T-helper 17 cell (primary cell): Measurements from ENCODE around the gene RBM42. TPM values are rescaled to one million over a fixed set of nuclear protein-coding genes. Genes with fewer than 3 reads are reported as not detected.
A peak's percentile ranks its signal among the peaks of the same experiment; 100 is the strongest.

Experiments
- ATAC-seq: fragments of 150-1000 bp; cut with Tn5 transposase; 2 replicates; pipeline ENCODE4 v1.10.0; 2021; ENCODE audit warnings: mild to moderate bottlenecking, moderate library complexity
- DNase-seq, 3 donors: peaks; one replicate each; pipeline versions ENCODE4 v3.0.0 to v3.0.0-alpha.2; 2020 to 2021
- H3K9me3 ChIP-seq: one replicate; pipeline ENCODE4 v1.7.0; 2013; ENCODE audit warnings: low read length, mild to moderate bottlenecking; ENCODE audit not compliant: control insufficient read depth, poor library complexity, severe bottlenecking
- H3K27ac Mint-ChIP-seq: one replicate; pipeline ENCODE4 v1.8.0; 2022; ENCODE audit warnings: mild to moderate bottlenecking, moderate library complexity, mixed read lengths
- H3K27me3 Mint-ChIP-seq: one replicate; pipeline ENCODE4 v1.8.0; 2022; ENCODE audit warnings: mixed read lengths
- H3K36me3 Mint-ChIP-seq: one replicate; pipeline ENCODE4 v1.8.0; 2022; ENCODE audit warnings: low read depth, mixed read lengths
- H3K4me1 Mint-ChIP-seq: one replicate; pipeline ENCODE4 v1.8.0; 2022; ENCODE audit warnings: mild to moderate bottlenecking, mixed read lengths
- H3K4me3 Mint-ChIP-seq: one replicate; pipeline ENCODE4 v1.8.0; 2022; ENCODE audit warnings: mild to moderate bottlenecking, moderate library complexity, mixed read lengths
- total RNA-seq, 4 donors: library from RNA in 2 of 4; stranded (reverse) in 2 of 4; gene quantifications; one replicate each; pipeline ENCODE4 v1.2.3 and lab custom pipeline; 2022 to 2026

Gene RBM42
- total RNA-seq, 2 donors from 2014 or later, result 39.6 to 40.8 TPM

- DNase-seq (no peak), ATAC-seq (no peak)
- H3K9me3 ChIP-seq, result no peaks in the 10 kb centered on the region
- no peak overlapping the region for H3K4me3 Mint-ChIP-seq
- peaks cover 16% of the 10 kb centered on the region for H3K4me1 Mint-ChIP-seq
- H3K27ac Mint-ChIP-seq, result peak overlapping the region; percentile 86
- H3K36me3 Mint-ChIP-seq, result no peaks in the 10 kb centered on the region
- no peaks in the 10 kb centered on the region for H3K27me3 Mint-ChIP-seq
Observed at GRCh38 chr19:35608251-35608650, 20.6 kb upstream of the RBM42 start.

- Mint-ChIP-seq H3K36me3 (no peaks in the 10 kb centered on the region), H3K4me3 (peak overlapping the region; percentile 41), H3K4me1 (peaks cover 14% of the 10 kb centered on the region), H3K27ac (peak overlapping the region; percentile 86), H3K27me3 (no peaks in the 10 kb centered on the region)
- H3K9me3 ChIP-seq, result no peaks in the 10 kb centered on the region
- peak; percentile 46 for ATAC-seq
- no peak for DNase-seq
Observed at GRCh38 chr19:35609851-35610353, 18.9 kb upstream of the RBM42 start.

- H3K27me3 Mint-ChIP-seq, result no peaks in the 10 kb centered on the region
- peak overlapping the region; percentile 85 for H3K4me3 Mint-ChIP-seq
- peak overlapping the region; percentile 85 for H3K27ac Mint-ChIP-seq
- peaks cover 2% of the 10 kb centered on the region for H3K36me3 Mint-ChIP-seq
- ATAC-seq (no peak), DNase-seq (no peak)
- H3K9me3 ChIP-seq, result no peaks in the 10 kb centered on the region
- H3K4me1 Mint-ChIP-seq, result peaks cover 17% of the 10 kb centered on the region
Observed at GRCh38 chr19:35612224-35612558, 16.6 kb upstream of the RBM42 start.

- H3K27ac Mint-ChIP-seq, result peak within 1 kb of the TSS; percentile 85
- peaks cover 2% of the 10 kb centered on the region for H3K36me3 Mint-ChIP-seq
- peak within 1 kb of the TSS; percentile 85 for H3K4me3 Mint-ChIP-seq
- DNase-seq (peak; percentile 92 to 97 (median 93)), ATAC-seq (peak; percentile 91)
- no peaks in the 10 kb centered on the region for H3K9me3 ChIP-seq
- peaks cover 17% of the 10 kb centered on the region for H3K4me1 Mint-ChIP-seq
- H3K27me3 Mint-ChIP-seq, result no peaks in the 10 kb centered on the region
Observed at GRCh38 chr19:35612559-35613321, 16.1 kb upstream of the RBM42 start, which contains the start of gene HAUS5. Gene HAUS5, plus strand, starts transcription at chr19:35612735. Its CDS starts 60 bp downstream, at chr19:35612795.

GRCh38 chr19:35613574-35613973 is 15.3 kb upstream of the RBM42 start:
- DNase-seq (no peak), ATAC-seq (no peak)
- Mint-ChIP-seq H3K4me3 (peak overlapping the region; percentile 85), H3K4me1 (peaks cover 17% of the 10 kb centered on the region), H3K27me3 (no peaks in the 10 kb centered on the region), H3K27ac (peak overlapping the region; percentile 85), H3K36me3 (peaks cover 2% of the 10 kb centered on the region)
- no peaks in the 10 kb centered on the region for H3K9me3 ChIP-seq

- Mint-ChIP-seq H3K4me3 (no peak overlapping the region), H3K27me3 (no peaks in the 10 kb centered on the region), H3K27ac (no peak overlapping the region), H3K4me1 (peaks cover 11% of the 10 kb centered on the region), H3K36me3 (peaks cover 2% of the 10 kb centered on the region)
- ATAC-seq (no peak), DNase-seq (no peak)
- no peaks in the 10 kb centered on the region for H3K9me3 ChIP-seq
Observed at GRCh38 chr19:35615036-35615435, 13.8 kb upstream of the RBM42 start.

GRCh38 chr19:35618857-35619256 is 10.0 kb upstream of the RBM42 start:
- Mint-ChIP-seq H3K27ac (no peak overlapping the region), H3K36me3 (peaks cover 2% of the 10 kb centered on the region), H3K4me3 (no peak overlapping the region), H3K4me1 (peaks cover 3% of the 10 kb centered on the region), H3K27me3 (no peaks in the 10 kb centered on the region)
- ATAC-seq (no peak), DNase-seq (no peak)
- H3K9me3 ChIP-seq, result no peaks in the 10 kb centered on the region

GRCh38 chr19:35619290-35619923 is 9.4 kb upstream of the RBM42 start:
- ATAC-seq, result no peak
- DNase-seq, result no peak
- H3K4me3 Mint-ChIP-seq, result no peak overlapping the region
- H3K27me3 Mint-ChIP-seq, result no peaks in the 10 kb centered on the region
- H3K9me3 ChIP-seq, result no peaks in the 10 kb centered on the region
- H3K4me1 Mint-ChIP-seq, result peaks cover 3% of the 10 kb centered on the region
- H3K36me3 Mint-ChIP-seq, result peaks cover 2% of the 10 kb centered on the region
- no peak overlapping the region for H3K27ac Mint-ChIP-seq

GRCh38 chr19:35620001-35620400 is 8.8 kb upstream of the RBM42 start:
- ATAC-seq (no peak), DNase-seq (no peak)
- H3K4me3 Mint-ChIP-seq, result no peak overlapping the region
- H3K27me3 Mint-ChIP-seq, result no peaks in the 10 kb centered on the region
- peaks cover 2% of the 10 kb centered on the region for H3K36me3 Mint-ChIP-seq
- H3K4me1 Mint-ChIP-seq, result peaks cover 3% of the 10 kb centered on the region
- H3K9me3 ChIP-seq, result no peaks in the 10 kb centered on the region
- no peak overlapping the region for H3K27ac Mint-ChIP-seq

- peaks cover 2% of the 10 kb centered on the region for H3K4me1 Mint-ChIP-seq
- H3K4me3 Mint-ChIP-seq, result no peak overlapping the region
Observed at GRCh38 chr19:35621708-35622107, 7.1 kb upstream of the RBM42 start.

GRCh38 chr19:35622750-35623149 is 6.1 kb upstream of the RBM42 start:
- Mint-ChIP-seq H3K36me3 (no peaks in the 10 kb centered on the region), H3K27me3 (no peaks in the 10 kb centered on the region), H3K4me1 (peaks cover 2% of the 10 kb centered on the region), H3K4me3 (no peak overlapping the region), H3K27ac (no peak overlapping the region)
- ATAC-seq, result no peak
- H3K9me3 ChIP-seq, result no peaks in the 10 kb centered on the region
- DNase-seq, result no peak

More at GRCh38 chr19:35621708-35622107, 7.1 kb upstream of the RBM42 start:
- Mint-ChIP-seq H3K27ac (peak overlapping the region; percentile 51), H3K36me3 (no peaks in the 10 kb centered on the region), H3K27me3 (no peaks in the 10 kb centered on the region)
- H3K9me3 ChIP-seq, result no peaks in the 10 kb centered on the region
- ATAC-seq (no peak), DNase-seq (no peak)

- H3K27me3 Mint-ChIP-seq, result no peaks in the 10 kb centered on the region
- H3K9me3 ChIP-seq, result no peaks in the 10 kb centered on the region
- DNase-seq (no peak), ATAC-seq (no peak)
- no peak overlapping the region for H3K4me3 Mint-ChIP-seq
- peaks cover 6% of the 10 kb centered on the region for H3K4me1 Mint-ChIP-seq
- H3K27ac Mint-ChIP-seq, result no peak overlapping the region
- no peaks in the 10 kb centered on the region for H3K36me3 Mint-ChIP-seq
Observed at GRCh38 chr19:35623327-35624010, 5.4 kb upstream of the RBM42 start.

GRCh38 chr19:35628264-35628564 is 622 bp upstream of the RBM42 start:
- H3K27ac Mint-ChIP-seq, result peak overlapping the region; percentile 97
- H3K9me3 ChIP-seq, result no peaks in the 10 kb centered on the region
- peak overlapping the region; percentile 99 for H3K4me3 Mint-ChIP-seq
- no peaks in the 10 kb centered on the region for H3K27me3 Mint-ChIP-seq
- no peak for ATAC-seq
- peaks cover 14% of the 10 kb centered on the region for H3K36me3 Mint-ChIP-seq
- H3K4me1 Mint-ChIP-seq, result peaks cover 26% of the 10 kb centered on the region
- no peak for DNase-seq
